CD14-positive monocyte (primary cell): ENCODE data around the gene PIP4K2C. TPM values are rescaled to one million over a fixed set of nuclear protein-coding genes. Genes with fewer than 3 reads are reported as not detected.

Experiments used
- DNase-seq, 3 donors: peaks; one replicate each; pipeline ENCODE4 v3.0.0-alpha.2; 2011 to 2022
- H2AFZ ChIP-seq: 2 replicates; pipeline ENCODE4 v1.6.0; 2012; ENCODE audit warnings: mild to moderate bottlenecking, low read depth, low read length, inconsistent platforms; ENCODE audit not compliant: insufficient read depth, poor library complexity, severe bottlenecking
- H3K27ac ChIP-seq, 2 donors: 1 replicate in 1 of 2; 2 replicates in 1 of 2; pipeline ENCODE4 v1.5.1; 2012 to 2013; ENCODE audit warnings: low read length in 2 of 2, control low read depth in 1 of 2, inconsistent platforms in 1 of 2, low read depth in 1 of 2, mild to moderate bottlenecking in 1 of 2
- H3K27me3 ChIP-seq, 2 donors: one replicate each; pipeline versions ENCODE4 v1.6.0 to v1.6.1; 2011 to 2013; ENCODE audit warnings: low read length in 2 of 2; ENCODE audit not compliant: control insufficient read depth in 2 of 2, insufficient read depth in 2 of 2
- H3K36me3 ChIP-seq, 2 donors: replicated peaks in 1 of 2; 1 replicate in 1 of 2; 2 replicates in 1 of 2; pipeline versions ENCODE4 v1.5.1 to v1.6.1; 2012 to 2013; ENCODE audit warnings: low read length in 2 of 2, control low read depth in 1 of 2, inconsistent platforms in 1 of 2, mild to moderate bottlenecking in 1 of 2; ENCODE audit not compliant: insufficient read depth in 2 of 2, control insufficient read depth in 1 of 2
- H3K4me1 ChIP-seq, 2 donors: 1 replicate in 1 of 2; 2 replicates in 1 of 2; pipeline versions ENCODE4 v1.5.1 to v1.6.1; 2012 to 2013; ENCODE audit warnings: low read length in 2 of 2, control low read depth in 1 of 2, inconsistent platforms in 1 of 2, mild to moderate bottlenecking in 1 of 2, moderate library complexity in 1 of 2; ENCODE audit not compliant: insufficient read depth in 2 of 2, control insufficient read depth in 1 of 2
- H3K4me2 ChIP-seq: replicated peaks from 2 replicates; pipeline ENCODE3; 2012; ENCODE audit warnings: low read length, moderate library complexity, mild to moderate bottlenecking; ENCODE audit not compliant: poor library complexity, severe bottlenecking; ENCODE audit errors: extremely low read depth
- H3K4me3 ChIP-seq, 3 experiments: fragments of 200-600 bp in 1 of 3; sonication (generic) in 1 of 3; replicated peaks in 1 of 3; 1 replicate in 2 of 3; 2 replicates in 1 of 3; pipeline ENCODE4 v1.5.1; 2011 to 2013; ENCODE audit warnings: low read length in 3 of 3, mild to moderate bottlenecking in 3 of 3, control low read depth in 2 of 3, low read depth in 2 of 3, inconsistent platforms in 1 of 3, moderate library complexity in 1 of 3
- H3K79me2 ChIP-seq: 2 replicates; pipeline ENCODE4 v1.6.0; 2012; ENCODE audit warnings: mild to moderate bottlenecking, control low read depth, inconsistent platforms, low read length, moderate library complexity; ENCODE audit not compliant: insufficient read depth
- H3K9ac ChIP-seq: 2 replicates; pipeline ENCODE4 v1.6.0; 2017; ENCODE audit warnings: low read length, mild to moderate bottlenecking; ENCODE audit not compliant: insufficient read depth, poor library complexity, severe bottlenecking
- H3K9me3 ChIP-seq, 2 donors: replicated peaks in 1 of 2; 1 replicate in 1 of 2; 2 replicates in 1 of 2; pipeline versions ENCODE4 v1.5.1 to v1.6.1; 2012 to 2013; ENCODE audit warnings: low read length in 2 of 2, control low read depth in 1 of 2; ENCODE audit not compliant: control insufficient read depth in 1 of 2, insufficient read depth in 1 of 2
- H4K20me1 ChIP-seq: 2 replicates; pipeline ENCODE4 v1.6.0; 2012; ENCODE audit warnings: mild to moderate bottlenecking, low read length, control low read depth, moderate library complexity; ENCODE audit not compliant: insufficient read depth
- H3K27ac Mint-ChIP-seq, 7 donors: one replicate each; pipeline ENCODE4 v1.8.0; 2020; ENCODE audit warnings: mild to moderate bottlenecking in 7 of 7, mixed read lengths in 7 of 7, moderate library complexity in 6 of 7, inconsistent platforms in 2 of 7
- H3K27me3 Mint-ChIP-seq, 3 donors: one replicate each; pipeline ENCODE4 v1.8.0; 2021 to 2022; ENCODE audit warnings: low read depth in 3 of 3, mild to moderate bottlenecking in 3 of 3, mixed read lengths in 3 of 3, moderate library complexity in 3 of 3, inconsistent platforms in 1 of 3
- H3K36me3 Mint-ChIP-seq, 2 donors: one replicate each; pipeline ENCODE4 v1.8.0; 2020; ENCODE audit warnings: mixed read lengths in 2 of 2, inconsistent platforms in 1 of 2, mild to moderate bottlenecking in 1 of 2
- H3K4me1 Mint-ChIP-seq: one replicate; pipeline ENCODE4 v1.8.0; 2020; ENCODE audit warnings: mild to moderate bottlenecking, mixed read lengths
- H3K4me3 Mint-ChIP-seq, 2 donors: one replicate each; pipeline ENCODE4 v1.8.0; 2020; ENCODE audit warnings: mild to moderate bottlenecking in 2 of 2, mixed read lengths in 2 of 2, moderate library complexity in 1 of 2
- H3K9me3 Mint-ChIP-seq, 7 donors: one replicate each; pipeline ENCODE4 v1.8.0; 2020 to 2022; ENCODE audit warnings: mixed read lengths in 7 of 7, mild to moderate bottlenecking in 6 of 7, moderate library complexity in 6 of 7, inconsistent platforms in 2 of 7
- WGBS: methylation state at CpG from one replicate; pipeline ENCODE4 v1.1.5; 2013; ENCODE audit warnings: missing lambda C conversion rate; ENCODE audit not compliant: insufficient coverage; 5-methylcytosine and 5-hydroxymethylcytosine counted together
- intact Hi-C, 2 donors: fragments of 100-400 bp; cut with micrococcal nuclease; formaldehyde crosslinking; loops; one replicate each; pipeline versions ENCODE4 v1.15.0 to v1.15.1; 2023
- polyA plus RNA-seq, 3 donors: library from polyadenylated mRNA; depleted of rRNA in 1 of 3; unstranded in 2 of 3; stranded (reverse) in 1 of 3; fragments of 300-500 nt in 2 of 3; fragments of >200 nt in 1 of 3; fragmentation: Illumina TruSeq in 2 of 3; gene quantifications; 1 replicate in 2 of 3; 2 replicates in 1 of 3; pipeline ENCODE4 v1.2.3, GENCODE V29; 2012 to 2021
- TF ChIP-seq, protein P1 (sequence below): fragments of 200-600 bp; IDR thresholded peaks from one replicate; pipeline ENCODE4 v1.8.0; 2022; ENCODE audit warnings: antibody characterized with exemption, mild to moderate bottlenecking

PIP4K2C gene
- polyA plus RNA-seq, 3 donors, result 12.3 to 18.6 (median 16.9) TPM

GRCh38 chr12:57618966-57619433, 28.0 kb downstream of the PIP4K2C start:
- Mint-ChIP-seq H3K4me3 (peak overlapping the region in 1 of 2 donors; percentile 93), H3K4me1 (peaks cover 29% of the 10 kb centered on the region), H3K27me3 (peaks cover 88 to 95% (median 94%) of the 10 kb centered on the region in 3 donors), H3K9me3 (peaks cover 0 to 27% (median 6%) of the 10 kb centered on the region in 7 donors), H3K27ac (peak overlapping the region in 1 of 7 donors; percentile 50), H3K36me3 (peaks cover 13 to 14% of the 10 kb centered on the region in 2 donors)
- H3K27ac ChIP-seq, result no peak overlapping the region
- no peak overlapping the region for H2AFZ ChIP-seq
- intact Hi-C loops, result no loop called here
- DNase-seq, result no peak
- no peak overlapping the region for H3K9ac ChIP-seq
- no peaks in the 10 kb centered on the region for H4K20me1 ChIP-seq
- H3K27me3 ChIP-seq, result peaks cover 44 to 92% of the 10 kb centered on the region in 2 donors
- H3K9me3 ChIP-seq, result peaks cover 5 to 31% of the 10 kb centered on the region in 2 donors
- TF ChIP-seq, protein P1, sequence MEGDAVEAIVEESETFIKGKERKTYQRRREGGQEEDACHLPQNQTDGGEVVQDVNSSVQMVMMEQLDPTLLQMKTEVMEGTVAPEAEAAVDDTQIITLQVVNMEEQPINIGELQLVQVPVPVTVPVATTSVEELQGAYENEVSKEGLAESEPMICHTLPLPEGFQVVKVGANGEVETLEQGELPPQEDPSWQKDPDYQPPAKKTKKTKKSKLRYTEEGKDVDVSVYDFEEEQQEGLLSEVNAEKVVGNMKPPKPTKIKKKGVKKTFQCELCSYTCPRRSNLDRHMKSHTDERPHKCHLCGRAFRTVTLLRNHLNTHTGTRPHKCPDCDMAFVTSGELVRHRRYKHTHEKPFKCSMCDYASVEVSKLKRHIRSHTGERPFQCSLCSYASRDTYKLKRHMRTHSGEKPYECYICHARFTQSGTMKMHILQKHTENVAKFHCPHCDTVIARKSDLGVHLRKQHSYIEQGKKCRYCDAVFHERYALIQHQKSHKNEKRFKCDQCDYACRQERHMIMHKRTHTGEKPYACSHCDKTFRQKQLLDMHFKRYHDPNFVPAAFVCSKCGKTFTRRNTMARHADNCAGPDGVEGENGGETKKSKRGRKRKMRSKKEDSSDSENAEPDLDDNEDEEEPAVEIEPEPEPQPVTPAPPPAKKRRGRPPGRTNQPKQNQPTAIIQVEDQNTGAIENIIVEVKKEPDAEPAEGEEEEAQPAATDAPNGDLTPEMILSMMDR, result no peak
- no peak overlapping the region for H3K4me2 ChIP-seq
- no peak overlapping the region for H3K4me3 ChIP-seq
- WGBS, result 58% methylated on average over 7 of the region's 16 CpGs
- no peaks in the 10 kb centered on the region for H3K36me3 ChIP-seq
- H3K79me2 ChIP-seq, result no peaks in the 10 kb centered on the region
- H3K4me1 ChIP-seq, result peaks cover 18 to 23% of the 10 kb centered on the region in 2 donors

DNA sequence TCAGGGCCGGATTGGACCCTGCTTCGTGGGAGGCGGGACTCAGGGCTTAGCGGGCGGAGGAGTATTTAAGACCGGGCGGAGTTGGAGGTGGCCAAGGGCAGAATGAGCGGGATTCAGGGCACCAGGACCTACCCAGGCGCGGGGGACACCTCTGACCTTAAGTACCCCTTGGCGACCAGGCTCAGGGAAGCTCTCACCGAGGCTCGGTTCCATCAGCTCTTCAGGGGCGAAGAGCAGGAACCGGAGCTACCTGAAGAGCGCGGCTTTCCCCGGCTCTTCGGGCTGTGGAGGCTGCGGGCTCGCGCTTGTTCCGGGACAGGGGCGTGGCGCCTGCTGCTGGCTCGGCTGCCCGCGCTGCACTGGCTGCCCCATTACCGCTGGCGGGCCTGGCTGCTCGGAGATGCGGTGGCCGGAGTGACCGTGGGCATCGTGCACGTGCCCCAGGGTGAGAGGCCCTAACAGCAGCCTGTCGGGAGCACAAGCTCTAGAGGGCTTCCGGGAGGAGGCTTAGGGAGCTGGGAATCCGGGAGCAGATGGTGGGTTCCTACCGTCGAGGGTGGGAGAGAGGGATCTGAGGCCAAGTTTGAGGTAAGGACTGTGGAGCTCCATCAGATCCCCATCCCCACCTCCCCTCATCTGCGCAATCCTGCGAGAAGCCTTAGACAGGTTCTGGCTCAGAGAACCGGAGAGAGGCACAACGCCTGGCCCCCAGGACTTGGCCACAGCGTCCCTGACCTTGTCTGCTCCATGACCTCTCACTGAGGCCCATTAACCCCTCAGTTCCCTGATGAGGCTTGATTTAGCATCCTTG, 28.6 kb downstream of the PIP4K2C start:
- H3K4me3 Mint-ChIP-seq, result peak overlapping the region in 1 of 2 donors; percentile 93
- H3K9me3 Mint-ChIP-seq, result peaks cover 0 to 27% (median 6%) of the 10 kb centered on the region in 7 donors
- Histone ChIP-seq H3K4me1 (peaks cover 18 to 23% of the 10 kb centered on the region in 2 donors), H3K4me3 (no peak overlapping the region), H2AFZ (no peak overlapping the region), H3K9ac (no peak overlapping the region), H3K27me3 (peaks cover 43 to 92% of the 10 kb centered on the region in 2 donors), H3K27ac (no peak overlapping the region), H3K4me2 (no peak overlapping the region), H3K79me2 (no peaks in the 10 kb centered on the region), H4K20me1 (no peaks in the 10 kb centered on the region), H3K36me3 (no peaks in the 10 kb centered on the region), H3K9me3 (peaks cover 5 to 31% of the 10 kb centered on the region in 2 donors)
- H3K36me3 Mint-ChIP-seq, result peaks cover 13 to 14% of the 10 kb centered on the region in 2 donors
- intact Hi-C loops, result loop anchor here in 1 of 2 donors (5.0 to 10.0 kb wide), 2 partner anchors 37 to 145 kb away; partner anchors contain the start of gene ARHGAP9
- TF ChIP-seq, protein P1, result no peak
- no peak for DNase-seq
- 5% methylated on average over 39 of the region's 46 CpGs for WGBS
- H3K27me3 Mint-ChIP-seq, result peaks cover 87 to 95% (median 94%) of the 10 kb centered on the region in 3 donors
- peaks cover 25% of the 10 kb centered on the region for H3K4me1 Mint-ChIP-seq
- no peak overlapping the region for H3K27ac Mint-ChIP-seq
